NCI-H2196 (cell line): Measurements from ENCODE around the gene ARHGAP25.
A peak's percentile ranks its signal among the peaks of the same experiment; 100 is the strongest.
"Not testable (repeated sequence)": the region's sequence is repeated elsewhere in the genome, so short reads cannot be mapped to it uniquely, and the experiment has no call there.

Source experiments
- DNase-seq: peaks from one replicate; lab custom pipeline; 2025; ENCODE audit not compliant: unreplicated experiment; lab: John Stamatoyannopoulos, UW

ARHGAP25 gene

GRCh38 chr2:68796295-68796905 is 61.8 kb downstream of the ARHGAP25 start:
- DNase-seq: no peak

GRCh38 chr2:68798569-68798968 is 64.0 kb downstream of the ARHGAP25 start:
- DNase-seq: no peak

- peak; percentile 8 for DNase-seq
These were observed 64.8 kb downstream of the ARHGAP25 start for GRCh38 chr2:68799140-68800026.

DNA sequence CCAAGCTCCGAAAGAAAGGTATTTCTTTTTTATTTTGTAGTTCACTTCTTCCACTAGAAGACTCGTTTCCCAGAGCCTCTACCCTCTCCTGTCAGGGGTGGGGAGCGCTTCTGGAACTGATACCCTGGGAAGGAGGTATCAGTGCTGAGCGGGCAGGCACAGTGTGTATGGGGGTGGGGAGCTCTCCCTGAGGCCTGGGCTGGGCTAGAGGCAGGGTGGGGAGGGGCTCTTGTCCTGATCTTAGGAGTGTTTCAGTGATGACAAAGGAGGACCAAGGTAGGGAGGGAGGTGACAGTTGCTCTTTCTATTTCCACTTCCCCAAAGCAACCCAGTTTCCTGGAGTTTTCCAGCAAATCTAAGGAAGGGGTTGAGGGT is 65.4 kb downstream of the ARHGAP25 start:
- DNase-seq: no peak

- DNase-seq: no peak
These were observed 65.9 kb downstream of the ARHGAP25 start for GRCh38 chr2:68800517-68800916.

- not testable (repeated sequence) for DNase-seq
These were observed 67.5 kb downstream of the ARHGAP25 start for GRCh38 chr2:68802161-68802560.

GRCh38 chr2:68805025-68805424 is 70.4 kb downstream of the ARHGAP25 start:
- DNase-seq: no peak

DNA sequence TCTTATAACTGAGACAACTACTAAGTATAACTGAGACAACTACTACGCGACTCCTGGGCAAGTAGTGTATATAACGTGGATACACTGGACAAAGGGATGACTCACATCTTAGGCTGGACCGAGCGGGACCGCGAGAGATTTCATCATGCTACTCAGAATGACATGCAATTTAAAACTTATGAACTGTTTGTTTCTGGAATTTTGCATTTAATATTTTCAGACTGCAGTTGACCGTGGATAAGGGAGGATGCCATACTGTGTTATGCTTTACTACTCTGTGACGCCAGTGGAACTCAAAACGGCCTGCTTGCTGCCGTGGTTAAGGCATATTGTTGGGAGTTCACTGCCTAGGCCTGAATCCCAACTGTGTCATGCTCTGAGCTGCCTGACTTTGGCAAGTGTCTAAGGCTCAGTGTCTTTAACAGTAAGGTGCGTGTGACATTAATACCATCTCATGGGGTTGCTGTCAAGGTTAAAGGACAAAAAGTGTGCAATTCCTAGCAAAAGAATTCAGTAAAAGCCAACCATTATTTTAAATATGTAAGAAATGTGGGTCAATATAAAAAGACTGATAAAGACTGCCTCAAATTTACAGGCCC is 72.0 kb downstream of the ARHGAP25 start:
- no peak for DNase-seq

GRCh38 chr2:68807821-68808266 is 73.2 kb downstream of the ARHGAP25 start:
- DNase-seq: no peak

DNA sequence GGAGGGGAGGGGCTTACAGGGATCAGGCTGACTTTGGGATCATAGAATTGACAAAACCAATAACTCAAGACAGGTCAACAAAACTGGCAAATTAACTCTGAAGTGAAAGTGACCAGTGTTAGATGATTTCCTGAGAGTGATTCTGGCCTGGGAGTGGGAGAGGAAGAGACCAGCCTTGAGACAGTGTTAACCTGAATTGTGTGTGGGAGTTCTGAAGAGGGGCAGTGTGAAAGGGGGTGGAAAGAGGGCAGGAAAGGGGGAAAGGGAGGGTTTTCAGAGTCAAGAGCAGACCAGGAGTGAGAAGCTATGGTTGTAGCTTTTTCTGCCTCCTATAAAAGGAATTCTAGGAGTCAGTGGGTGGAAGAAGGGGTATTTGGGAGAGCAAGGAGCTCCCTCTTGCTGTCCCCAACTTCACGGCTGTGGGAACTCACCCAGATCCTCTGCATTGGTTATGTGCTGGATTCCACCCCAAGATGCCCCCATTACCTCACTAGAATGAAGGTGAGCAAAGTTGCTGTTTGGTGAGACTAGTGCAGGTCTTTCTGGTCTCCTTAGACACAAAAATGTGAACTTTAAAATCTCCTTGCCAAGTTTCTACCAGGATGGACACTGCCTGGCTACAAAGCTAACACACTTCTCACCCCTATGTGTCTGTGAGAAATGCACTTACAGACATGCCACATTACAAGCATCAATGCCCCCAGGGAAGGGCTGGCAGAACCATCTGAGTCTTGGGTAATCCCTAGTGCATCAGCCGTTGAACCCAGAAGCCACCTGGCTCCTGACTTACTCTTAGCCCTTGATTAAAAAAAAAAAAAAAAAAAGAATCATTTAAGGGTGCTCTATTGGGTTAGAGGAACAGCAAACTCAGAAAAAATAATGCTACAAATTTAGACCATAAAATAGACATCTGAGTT is 75.0 kb downstream of the ARHGAP25 start:
- no peak for DNase-seq

- no peak for DNase-seq
These were observed 76.8 kb downstream of the ARHGAP25 start for GRCh38 chr2:68811364-68811763.

GRCh38 chr2:68812251-68812650 is 77.6 kb downstream of the ARHGAP25 start:
- DNase-seq: no peak

DNA sequence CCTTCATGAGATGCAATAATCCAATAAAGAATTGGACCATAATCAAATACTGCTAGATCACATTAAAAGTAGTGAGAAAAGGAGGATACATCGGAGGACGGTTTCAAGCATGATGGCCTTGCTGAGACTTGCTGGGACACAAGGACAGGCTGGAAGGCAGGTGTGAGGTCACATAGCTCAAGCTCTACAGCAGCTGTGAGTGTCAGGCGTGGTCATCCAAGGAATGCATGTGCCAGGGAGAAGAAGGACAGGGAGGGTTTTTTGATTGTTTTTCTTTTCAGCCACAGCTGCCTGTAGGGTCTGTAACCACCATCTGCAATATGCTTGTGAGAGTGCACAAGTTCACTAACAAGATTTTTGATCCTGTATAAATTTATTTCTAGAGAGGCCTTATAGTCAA is 79.0 kb downstream of the ARHGAP25 start:
- no peak for DNase-seq

- no peak for DNase-seq
These were observed 82.7 kb downstream of the ARHGAP25 start for GRCh38 chr2:68817306-68817705.

- no peak for DNase-seq
These were observed 84.9 kb downstream of the ARHGAP25 start for GRCh38 chr2:68819556-68819955.

- no peak for DNase-seq
These were observed 87.7 kb downstream of the ARHGAP25 start for GRCh38 chr2:68822207-68822872.

- no peak for DNase-seq
These were observed 90.2 kb downstream of the ARHGAP25 start for GRCh38 chr2:68824831-68825230.

DNA sequence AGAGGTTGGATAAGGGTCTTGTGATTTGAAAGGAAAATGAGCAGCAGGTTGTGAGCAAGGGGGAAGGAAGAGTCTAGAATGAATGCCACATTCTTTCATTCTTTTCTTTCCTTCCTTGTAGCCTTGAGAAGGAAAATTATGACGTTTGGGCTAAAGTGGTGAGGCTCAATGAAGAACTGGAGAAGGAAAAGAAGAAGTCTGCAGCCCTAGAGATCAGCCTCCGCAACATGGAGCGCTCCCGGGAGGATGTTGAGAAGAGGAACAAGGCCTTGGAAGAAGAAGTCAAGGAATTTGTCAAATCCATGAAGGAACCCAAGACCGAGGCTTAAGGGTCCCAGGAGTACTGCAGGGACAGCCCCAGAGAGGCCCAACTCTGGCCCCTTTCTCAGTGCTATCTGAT is 91.3 kb downstream of the ARHGAP25 start:
- DNase-seq: no peak

GRCh38 chr2:68827666-68828065 is 93.1 kb downstream of the ARHGAP25 start:
- DNase-seq: no peak

DNA sequence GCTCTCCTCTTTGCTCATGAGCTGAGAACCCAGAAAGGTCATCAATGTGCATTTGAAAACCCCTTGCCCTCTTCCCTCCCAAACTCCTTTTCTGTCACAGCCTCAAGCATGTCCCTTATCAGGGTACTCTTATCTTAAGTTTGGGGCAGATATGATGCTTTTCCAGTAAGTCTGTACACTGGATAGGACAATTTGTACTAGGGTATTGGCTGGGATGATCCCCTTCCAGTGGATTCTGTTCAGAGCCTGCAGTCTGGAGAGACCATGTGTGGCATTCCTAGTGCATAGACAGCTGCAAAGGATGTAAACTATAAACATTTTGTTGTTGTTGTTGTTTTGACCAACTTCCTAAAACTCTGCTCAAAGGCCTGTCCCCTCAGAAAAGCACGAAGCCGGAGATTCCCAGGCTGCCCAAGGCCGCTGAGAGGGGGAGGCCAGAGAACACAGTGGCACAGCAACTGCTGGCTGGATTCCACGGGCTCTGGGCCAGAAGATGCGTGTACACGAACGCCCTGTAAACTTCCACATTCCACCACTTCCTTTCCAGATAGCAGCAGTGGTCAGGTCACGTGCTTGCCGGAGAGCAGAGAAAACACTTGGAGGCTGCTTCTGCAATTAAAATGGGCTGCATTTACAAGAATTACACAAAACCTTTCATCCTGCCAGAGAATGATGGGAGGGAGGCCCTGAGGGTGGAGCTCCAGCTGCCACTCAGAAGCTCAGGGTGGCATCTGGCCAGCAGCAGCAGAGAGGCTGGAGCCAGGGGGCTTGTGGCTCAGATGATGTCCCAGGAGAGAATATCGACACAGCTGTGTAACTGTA is 94.5 kb downstream of the ARHGAP25 start:
- peak; percentile 28 for DNase-seq
